Activated gamma-delta T cell treated with Interleukin-2 at 50 U/mL for 16 hours (primary cell): ENCODE data around the gene DNAJC2.
A peak's percentile ranks its signal among the peaks of the same experiment; 100 is the strongest.
"Not testable (repeated sequence)": the region's sequence is repeated elsewhere in the genome, so short reads cannot be mapped to it uniquely, and the experiment has no call there.

Source experiments
- DNase-seq: peaks from one replicate; pipeline ENCODE4 v3.0.0-alpha.2; 2020

The DNAJC2 gene

DNA sequence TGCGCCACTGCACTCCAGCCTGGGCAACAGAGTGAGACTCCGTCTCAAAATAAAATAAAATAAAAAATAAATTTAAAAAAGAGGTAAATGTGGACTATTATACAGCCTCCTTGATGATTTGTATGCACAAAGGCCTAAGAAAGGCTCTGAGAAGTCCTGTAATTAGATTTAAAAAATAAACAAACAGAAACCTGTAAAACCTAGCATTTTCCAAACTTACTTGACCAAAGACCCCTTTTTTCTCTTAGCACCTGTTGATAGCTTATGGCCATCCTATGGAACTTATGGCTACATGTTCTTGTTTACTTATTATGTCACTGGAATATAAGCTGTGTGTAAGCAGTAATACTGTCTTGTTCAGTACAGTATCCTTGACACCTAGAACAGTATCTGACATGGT lies 5.7 kb downstream of the DNAJC2 start:
- DNase-seq: no peak

DNA sequence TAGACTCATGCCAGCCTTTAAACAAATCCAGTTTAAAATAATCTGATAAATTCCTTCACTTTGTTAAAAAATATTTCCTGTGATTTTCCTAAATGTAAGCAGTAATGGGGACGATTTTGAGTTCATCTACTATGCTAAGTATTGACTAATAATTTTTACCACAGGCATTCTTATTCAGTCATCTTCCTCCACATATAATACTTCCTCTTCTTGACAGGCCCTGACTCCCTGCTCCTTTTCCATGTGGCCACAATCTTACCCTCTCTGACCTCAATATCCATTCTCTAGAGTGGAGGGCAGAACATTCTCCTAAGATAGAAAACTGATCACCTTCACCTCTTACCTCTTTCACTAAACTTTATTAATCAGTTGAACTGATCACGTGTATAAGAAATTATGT lies 7.8 kb downstream of the DNAJC2 start:
- DNase-seq: no peak

- no peak for DNase-seq
Observed at GRCh38 chr7:103325744-103326143, 18.8 kb downstream of the DNAJC2 start.

- no peak for DNase-seq
Observed at GRCh38 chr7:103317009-103317408, 27.6 kb downstream of the DNAJC2 start.

DNA sequence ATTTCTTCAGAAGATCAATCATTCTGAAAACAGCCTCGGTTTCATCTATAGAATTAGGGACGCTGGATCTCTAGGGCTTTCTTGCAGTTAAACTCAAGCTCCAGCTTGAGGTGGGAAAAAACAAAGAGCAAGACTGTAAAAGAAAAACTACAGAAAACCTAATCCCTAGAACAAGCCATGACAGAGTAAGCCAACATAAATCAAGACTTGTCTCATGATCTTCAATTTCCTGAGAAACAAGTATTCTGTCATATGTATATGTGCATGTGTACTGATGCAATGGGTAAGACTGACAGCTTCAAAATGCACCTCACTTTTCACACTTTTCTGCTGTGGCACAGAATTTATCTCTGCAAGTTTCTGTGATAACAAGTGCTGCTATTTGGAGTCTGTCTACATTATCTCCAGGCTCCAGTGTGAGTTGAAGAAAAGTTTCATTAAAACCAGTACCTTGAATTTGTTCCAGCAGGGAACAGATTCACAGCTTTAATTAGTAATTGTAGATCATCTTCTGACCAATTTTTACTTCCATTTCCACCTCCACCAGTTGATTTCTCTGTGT lies 28.1 kb downstream of the DNAJC2 start:
- no peak for DNase-seq

- no peak for DNase-seq
Observed at GRCh38 chr7:103314852-103315251, 29.7 kb downstream of the DNAJC2 start.

- no peak for DNase-seq
Observed at GRCh38 chr7:103307503-103308231, 36.9 kb downstream of the DNAJC2 start.

GRCh38 chr7:103301441-103301840 lies 43.1 kb downstream of the DNAJC2 start:
- no peak for DNase-seq

GRCh38 chr7:103299660-103300059 lies 44.9 kb downstream of the DNAJC2 start:
- DNase-seq: no peak

- no peak for DNase-seq
Observed at GRCh38 chr7:103297837-103298179, 46.8 kb downstream of the DNAJC2 start.

DNA sequence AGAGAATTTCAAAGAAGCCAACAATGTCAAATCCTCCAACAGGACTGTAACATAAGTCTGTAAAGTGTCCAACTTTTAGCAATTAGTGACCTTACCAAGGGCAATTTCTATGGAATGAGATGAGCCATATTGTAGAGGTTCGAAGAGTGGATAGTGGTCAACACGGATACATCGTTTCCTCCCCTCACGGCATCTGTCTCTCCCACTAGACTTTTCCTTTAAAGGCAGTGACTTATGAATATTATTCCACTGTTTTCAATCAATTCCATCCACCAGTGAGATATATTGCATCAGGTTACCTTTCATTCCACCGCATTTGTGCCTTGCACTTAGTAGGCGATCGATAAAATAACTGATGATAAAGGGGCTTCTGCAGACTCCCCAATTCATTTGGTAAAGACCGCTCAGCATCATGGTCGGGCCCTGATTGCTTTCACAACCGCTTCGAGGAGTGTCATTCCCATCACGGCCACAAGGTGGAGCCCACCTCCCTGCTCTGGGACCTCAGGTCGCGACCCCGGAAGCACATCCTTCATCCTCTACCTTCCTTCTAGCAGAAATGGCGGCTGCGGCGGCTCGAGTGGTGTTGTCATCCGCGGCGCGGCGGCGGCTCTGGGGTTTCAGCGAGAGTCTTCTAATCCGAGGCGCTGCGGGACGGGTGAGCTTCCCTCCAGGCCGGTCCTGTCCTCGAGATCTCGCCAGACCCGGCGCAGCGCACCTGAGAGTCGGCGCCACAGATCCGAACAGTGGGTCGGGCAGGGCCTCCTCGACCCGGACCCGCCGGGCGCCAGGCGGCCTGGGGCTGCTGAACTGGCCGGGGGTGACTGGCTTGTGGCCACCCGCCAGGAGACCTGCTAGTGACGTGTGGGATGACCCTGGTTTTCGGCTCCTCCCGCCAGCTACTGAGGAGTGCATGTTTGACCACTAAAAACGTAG lies 47.4 kb downstream of the DNAJC2 start, which contains the start of gene PMPCB:
TSS of gene PMPCB (plus strand) at position 535 of the 936 bp plus-strand sequence. CDS start at position 560, 25 bp downstream.
- DNase-seq: peak; percentile 98

- DNase-seq: no peak
Observed at GRCh38 chr7:103293526-103293925, 51.0 kb downstream of the DNAJC2 start.

DNA sequence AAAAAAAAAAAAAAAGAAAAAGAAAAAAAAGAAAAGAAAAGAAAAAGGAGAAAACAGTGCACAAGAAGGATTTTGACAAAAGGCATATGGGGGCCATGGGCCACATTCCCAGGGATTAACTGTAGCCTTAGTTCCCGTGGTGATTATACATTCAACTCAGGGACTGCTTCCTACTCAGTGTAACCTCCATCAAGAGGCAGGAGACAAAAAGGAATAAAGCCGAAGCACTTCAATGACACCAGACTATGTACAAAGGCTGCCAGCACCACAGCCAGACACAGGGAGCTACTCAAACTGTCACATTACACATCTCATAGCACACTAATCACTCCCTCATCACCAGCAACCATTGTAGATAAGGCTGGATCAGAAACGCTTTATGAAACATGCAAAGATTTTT lies 52.4 kb downstream of the DNAJC2 start:
- no peak for DNase-seq

GRCh38 chr7:103282802-103283427 lies 61.7 kb downstream of the DNAJC2 start:
- DNase-seq: not testable (repeated sequence)

DNA sequence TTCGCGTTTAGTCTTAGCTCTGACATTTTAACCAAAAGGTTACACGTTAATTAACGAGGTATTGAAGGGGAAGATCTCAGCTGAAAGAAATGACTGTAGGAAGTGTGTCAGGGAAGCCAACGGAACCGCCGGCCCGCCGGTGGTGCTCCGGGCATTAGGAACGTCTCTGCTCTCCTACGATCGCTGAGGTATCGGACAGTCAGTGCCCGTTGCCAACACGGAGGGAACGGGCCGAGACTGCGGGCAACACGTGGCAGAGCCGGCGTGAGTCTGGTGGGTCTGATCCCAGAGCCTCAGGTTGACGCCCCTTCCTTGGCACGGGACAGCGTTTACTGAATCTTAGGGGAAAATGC lies 63.8 kb downstream of the DNAJC2 start:
- peak; percentile 4 for DNase-seq

GRCh38 chr7:103279963-103280802 lies 64.4 kb downstream of the DNAJC2 start:
- peak; percentile 92 for DNase-seq

DNA sequence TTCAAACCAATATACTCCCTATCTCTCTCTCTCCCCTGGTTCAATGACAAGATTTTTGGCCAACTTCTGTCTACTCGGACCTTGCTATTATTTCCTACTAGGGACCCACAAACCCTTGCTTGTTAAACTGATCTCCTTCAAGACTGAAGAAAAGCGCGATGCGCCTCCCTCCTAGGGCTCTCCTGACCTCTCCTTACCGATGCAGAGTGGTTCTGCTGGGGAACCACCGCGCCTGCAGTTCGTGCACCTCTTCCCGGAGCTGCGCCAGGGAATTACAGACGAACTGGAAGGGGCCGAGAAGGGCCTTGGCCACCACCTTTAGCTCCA lies 65.0 kb downstream of the DNAJC2 start:
- DNase-seq: not testable (repeated sequence)

DNA sequence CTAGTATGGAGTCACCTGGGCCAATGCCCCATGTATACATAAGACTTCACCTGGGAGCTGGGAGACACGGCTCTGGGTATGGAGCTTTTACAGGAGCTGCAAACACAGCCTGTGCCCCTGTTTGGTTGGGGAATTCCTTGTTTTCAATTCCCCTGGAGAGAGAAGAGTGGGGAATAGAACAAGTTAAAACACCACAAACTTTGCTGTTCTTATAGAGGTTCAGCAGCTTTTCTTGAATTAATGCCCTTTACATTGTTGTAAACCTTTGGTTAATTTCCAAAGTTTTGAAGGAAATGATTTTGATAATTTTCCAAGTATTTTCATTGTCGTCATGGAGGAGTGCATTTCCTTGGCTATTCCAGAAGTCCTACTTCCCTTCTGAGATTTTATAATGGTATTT lies 66.4 kb downstream of the DNAJC2 start:
- not testable (repeated sequence) for DNase-seq

GRCh38 chr7:103274867-103275266 lies 69.7 kb downstream of the DNAJC2 start:
- not testable (repeated sequence) for DNase-seq

DNA sequence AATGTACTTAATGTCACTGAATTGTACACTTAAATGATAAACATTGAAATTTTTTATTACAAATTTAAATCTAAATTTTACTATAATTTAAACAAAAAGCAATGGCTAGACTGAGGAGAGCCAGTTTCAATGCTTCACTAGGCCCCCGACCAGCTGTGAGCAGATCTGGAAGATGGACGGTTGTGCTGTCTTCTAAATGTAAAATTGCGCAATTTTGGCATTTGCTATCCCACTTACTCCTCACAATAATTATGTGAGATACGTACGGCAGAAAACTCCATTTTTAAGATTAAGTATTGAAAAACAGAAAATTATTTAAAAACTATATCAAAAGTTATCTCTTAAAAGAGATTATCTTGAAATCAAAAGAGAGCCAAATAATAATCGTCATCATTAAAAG lies 71.2 kb downstream of the DNAJC2 start:
- not testable (repeated sequence) for DNase-seq

- DNase-seq: not testable (repeated sequence)
Observed at GRCh38 chr7:103266229-103266628, 78.3 kb downstream of the DNAJC2 start.

GRCh38 chr7:103264054-103264453 lies 80.5 kb downstream of the DNAJC2 start:
- DNase-seq: not testable (repeated sequence)
